ENCODE measurements around the gene PCSK4.

PCSK4 gene

GRCh38 chr19:1512671-1513498, 22.7 kb upstream of the PCSK4 start, which contains the start of gene ADAMTSL5:
Gene ADAMTSL5 (minus strand): TSS chr19:1513019. CDS start chr19:1510943, 2,076 bp downstream.
- no peak for DNase-seq
- H3K36me3 ChIP-seq (replicated peaks), result no peaks in the 10 kb centered on the region
- H3K4me3 ChIP-seq (ENCODE audit: low read depth, low read length), result peak within 1 kb of the TSS; percentile 29
- H3K27ac ChIP-seq, result no peak within 1 kb of the TSS
- no peak for TF ChIP-seq CTCF (IDR thresholded peaks at IDR 0.05; ENCODE audit: low read depth, low read length, missing control alignments)
- in situ Hi-C loops (cut with HindIII; ENCODE audit: low pct_ligation_motif_present, low sequenced_read_pairs), result no loop called here
- no peaks in the 10 kb centered on the region for H3K27me3 ChIP-seq (replicated peaks)

- Histone ChIP-seq H3K27ac (no peak overlapping the region), H3K4me3 (ENCODE audit: low read depth, low read length) (no peak overlapping the region), H3K27me3 (replicated peaks) (no peaks in the 10 kb centered on the region), H3K36me3 (replicated peaks) (no peaks in the 10 kb centered on the region)
- no peak for TF ChIP-seq CTCF (IDR thresholded peaks at IDR 0.05; ENCODE audit: low read depth, low read length, missing control alignments)
- no peak for DNase-seq
- in situ Hi-C loops (cut with HindIII; ENCODE audit: low pct_ligation_motif_present, low sequenced_read_pairs), result no loop called here
Measured at GRCh38 chr19:1511318-1512317, 21.5 kb upstream of the PCSK4 start.

- no peak for DNase-seq
- no peaks in the 10 kb centered on the region for H3K36me3 ChIP-seq (replicated peaks)
- TF ChIP-seq CTCF (IDR thresholded peaks at IDR 0.05; ENCODE audit: low read depth, low read length, missing control alignments), result no peak
- in situ Hi-C loops (cut with HindIII; ENCODE audit: low pct_ligation_motif_present, low sequenced_read_pairs), result no loop called here
- H3K4me3 ChIP-seq (ENCODE audit: low read depth, low read length), result no peak overlapping the region
- H3K27ac ChIP-seq, result no peak overlapping the region
- H3K27me3 ChIP-seq (replicated peaks), result no peaks in the 10 kb centered on the region
Measured at GRCh38 chr19:1510807-1511206, 20.7 kb upstream of the PCSK4 start.

- in situ Hi-C loops (cut with HindIII; ENCODE audit: low pct_ligation_motif_present, low sequenced_read_pairs), result no loop called here
- Histone ChIP-seq H3K4me3 (ENCODE audit: low read depth, low read length) (no peak overlapping the region), H3K27me3 (replicated peaks) (no peaks in the 10 kb centered on the region), H3K27ac (no peak overlapping the region), H3K36me3 (replicated peaks) (no peaks in the 10 kb centered on the region)
- no peak for DNase-seq
- TF ChIP-seq CTCF (IDR thresholded peaks at IDR 0.05; ENCODE audit: low read depth, low read length, missing control alignments), result no peak
Measured at GRCh38 chr19:1510442-1510806, 20.3 kb upstream of the PCSK4 start.

DNA sequence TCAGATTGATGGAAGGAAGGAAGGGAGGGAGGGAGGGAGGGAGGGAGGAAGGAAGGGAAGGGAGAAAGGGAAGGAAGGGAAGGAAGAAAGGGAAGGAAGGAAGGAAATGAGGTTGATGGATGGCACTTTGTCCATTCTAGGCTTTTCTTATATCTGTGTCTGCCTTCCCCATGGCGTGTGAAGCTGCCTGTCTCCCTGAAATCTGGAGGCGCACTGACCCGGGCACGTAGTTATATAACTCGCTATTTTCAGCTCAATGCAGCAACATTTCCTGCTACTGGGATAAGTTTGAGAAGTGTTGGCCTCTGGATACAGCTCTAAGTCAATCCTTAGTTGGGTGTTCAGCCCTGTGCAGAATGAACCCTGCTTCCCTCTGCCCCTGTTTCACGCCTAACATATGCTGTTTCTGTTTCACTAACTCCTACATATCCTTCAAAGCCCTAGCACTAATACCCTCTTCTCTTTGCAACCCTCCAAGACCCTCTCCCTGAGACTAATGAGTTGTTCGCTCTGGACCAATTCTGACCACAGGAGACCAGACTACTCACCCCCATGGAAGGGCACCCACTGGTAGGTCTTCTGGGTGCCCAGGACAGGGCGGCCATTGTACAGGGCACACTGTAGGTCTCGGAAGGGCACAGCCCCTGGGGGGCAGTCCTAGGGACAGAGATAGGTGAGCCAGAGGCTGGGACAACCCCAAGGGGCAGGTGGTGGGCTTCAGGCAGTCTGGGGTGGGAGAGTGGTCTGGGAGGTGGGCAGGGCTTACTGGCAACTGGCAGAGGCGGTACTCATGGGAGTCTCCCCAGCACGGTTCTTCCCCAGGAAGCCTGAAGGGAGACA, 19.7 kb upstream of the PCSK4 start:
- H3K36me3 ChIP-seq (replicated peaks), result no peaks in the 10 kb centered on the region
- H3K27me3 ChIP-seq (replicated peaks), result no peaks in the 10 kb centered on the region
- DNase-seq, result no peak
- TF ChIP-seq CTCF (IDR thresholded peaks at IDR 0.05; ENCODE audit: low read depth, low read length, missing control alignments), result no peak
- in situ Hi-C loops (cut with HindIII; ENCODE audit: low pct_ligation_motif_present, low sequenced_read_pairs), result no loop called here
- no peak overlapping the region for H3K4me3 ChIP-seq (ENCODE audit: low read depth, low read length)
- no peak overlapping the region for H3K27ac ChIP-seq

Measured in brain microvascular endothelial cell (primary cell).